Limb (tissue), 2 donors: ENCODE measurements around the gene NYNRIN.
"Not testable (repeated sequence)": the region's sequence is repeated elsewhere in the genome, so short reads cannot be mapped to it uniquely, and the experiment has no call there.

Experiments
- DNase-seq, 2 donors: peaks; one replicate each; pipeline ENCODE4 v3.0.0-alpha.2; 2016; ENCODE audit errors: extremely low spot score in 2 of 2

The NYNRIN gene

GRCh38 chr14:24443053-24443665 lies 44.4 kb downstream of the NYNRIN start:
- DNase-seq, result no peak

GRCh38 chr14:24450828-24451227 lies 52.0 kb downstream of the NYNRIN start:
- not testable (repeated sequence) for DNase-seq

GRCh38 chr14:24456980-24457379 lies 58.2 kb downstream of the NYNRIN start:
- no peak for DNase-seq

- DNase-seq, result no peak
These were observed 59.9 kb downstream of the NYNRIN start for GRCh38 chr14:24458736-24459135.

- no peak for DNase-seq
These were observed 60.5 kb downstream of the NYNRIN start for GRCh38 chr14:24459331-24459730.

- no peak for DNase-seq
These were observed 62.5 kb downstream of the NYNRIN start for GRCh38 chr14:24461336-24461735.

- no peak for DNase-seq
These were observed 64.4 kb downstream of the NYNRIN start for GRCh38 chr14:24463017-24463883.

- no peak for DNase-seq
These were observed 65.3 kb downstream of the NYNRIN start for GRCh38 chr14:24463884-24464785.

- DNase-seq, result no peak
These were observed 66.6 kb downstream of the NYNRIN start for GRCh38 chr14:24465368-24465767.

GRCh38 chr14:24465805-24466204 lies 67.0 kb downstream of the NYNRIN start:
- no peak for DNase-seq
